ENCODE data around the gene SLC19A1.

SLC19A1 gene

GRCh38 chr21:45586289-45586858 is 44.1 kb upstream of the SLC19A1 start:
- TF ChIP-seq EZH2 (IDR thresholded peaks at IDR 0.05) (no peak), FOXP2 (optimal IDR thresholded peaks at IDR 0.05; ENCODE audit: control extremely low read depth, extremely low read length, insufficient read depth) (no peak), POLR2AphosphoS5 (IDR thresholded peaks at IDR 0.05; ENCODE audit: borderline replicate concordance, low read depth, low read length) (no peak)
- H3K27ac ChIP-seq, result no peak overlapping the region
- no peaks in the 10 kb centered on the region for H3K36me3 ChIP-seq (ENCODE audit: insufficient read depth, low read length)
- H3K4me3 ChIP-seq, result no peak overlapping the region
- H3K9ac ChIP-seq (ENCODE audit: insufficient read length), result no peak overlapping the region
- H3K9me3 ChIP-seq (ENCODE audit: low read depth, low read length), result no peaks in the 10 kb centered on the region; the same call in 1 of the 2 replicates
- no peak for DNase-seq (ENCODE audit: low read depth, low spot score)

GRCh38 chr21:45584786-45585185 is 42.5 kb upstream of the SLC19A1 start:
- H3K36me3 ChIP-seq (ENCODE audit: insufficient read depth, low read length), result no peaks in the 10 kb centered on the region
- no peaks in the 10 kb centered on the region; the same call in 1 of the 2 replicates for H3K9me3 ChIP-seq (ENCODE audit: low read depth, low read length)
- H3K9ac ChIP-seq (ENCODE audit: insufficient read length), result no peak overlapping the region
- no peak for DNase-seq (ENCODE audit: low read depth, low spot score)
- no peak for TF ChIP-seq FOXP2 (optimal IDR thresholded peaks at IDR 0.05; ENCODE audit: control extremely low read depth, extremely low read length, insufficient read depth)
- no peak for TF ChIP-seq POLR2AphosphoS5 (IDR thresholded peaks at IDR 0.05; ENCODE audit: borderline replicate concordance, low read depth, low read length)
- TF ChIP-seq EZH2 (IDR thresholded peaks at IDR 0.05), result no peak
- H3K27ac ChIP-seq, result no peak overlapping the region
- no peak overlapping the region for H3K4me3 ChIP-seq

DNA sequence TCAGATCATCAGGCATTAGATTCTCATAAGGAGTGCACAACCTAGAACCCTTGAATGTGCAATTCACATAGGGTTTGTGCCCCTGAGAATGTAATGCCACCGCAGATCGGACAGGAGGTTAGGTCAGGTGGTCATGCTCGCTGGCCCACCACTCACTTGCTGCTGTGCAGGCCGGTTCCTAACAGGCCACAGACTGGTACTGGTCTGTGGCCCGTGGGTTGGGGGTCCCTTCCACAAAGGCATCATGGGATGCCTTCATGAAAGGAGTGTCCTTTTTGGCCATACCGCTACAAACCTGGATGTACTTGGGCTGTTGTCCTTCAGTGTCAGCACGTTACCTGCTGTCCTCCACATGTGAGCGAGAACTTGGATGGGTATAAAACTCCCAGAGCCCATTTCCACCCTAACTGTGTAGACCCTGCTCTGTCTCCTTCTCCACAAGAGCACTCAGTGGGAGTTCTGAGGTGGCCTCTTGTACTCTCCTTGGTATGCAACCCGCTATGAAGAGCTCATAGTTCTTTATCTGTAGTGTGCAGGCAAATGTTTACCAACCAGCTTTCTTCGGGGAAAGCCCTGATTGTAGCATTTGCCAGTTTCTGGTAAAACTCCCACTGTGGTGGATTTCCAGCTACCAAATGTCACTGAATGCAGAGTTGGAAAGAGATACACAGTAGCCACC is 41.7 kb upstream of the SLC19A1 start:
- DNase-seq (ENCODE audit: low read depth, low spot score), result no peak
- Histone ChIP-seq H3K36me3 (ENCODE audit: insufficient read depth, low read length) (no peaks in the 10 kb centered on the region), H3K9ac (ENCODE audit: insufficient read length) (no peak overlapping the region), H3K4me3 (no peak overlapping the region), H3K9me3 (ENCODE audit: low read depth, low read length) (no peaks in the 10 kb centered on the region; the same call in 1 of the 2 replicates), H3K27ac (no peak overlapping the region)
- no peak for TF ChIP-seq EZH2 (IDR thresholded peaks at IDR 0.05)
- no peak for TF ChIP-seq FOXP2 (optimal IDR thresholded peaks at IDR 0.05; ENCODE audit: control extremely low read depth, extremely low read length, insufficient read depth)
- TF ChIP-seq POLR2AphosphoS5 (IDR thresholded peaks at IDR 0.05; ENCODE audit: borderline replicate concordance, low read depth, low read length), result no peak

- TF ChIP-seq EZH2 (IDR thresholded peaks at IDR 0.05) (no peak), FOXP2 (optimal IDR thresholded peaks at IDR 0.05; ENCODE audit: control extremely low read depth, extremely low read length, insufficient read depth) (no peak), POLR2AphosphoS5 (IDR thresholded peaks at IDR 0.05; ENCODE audit: borderline replicate concordance, low read depth, low read length) (no peak)
- Histone ChIP-seq H3K9me3 (ENCODE audit: low read depth, low read length) (no peaks in the 10 kb centered on the region; the same call in 1 of the 2 replicates), H3K27ac (no peak overlapping the region), H3K4me3 (no peak overlapping the region), H3K36me3 (ENCODE audit: insufficient read depth, low read length) (no peaks in the 10 kb centered on the region), H3K9ac (ENCODE audit: insufficient read length) (no peak overlapping the region)
- DNase-seq (ENCODE audit: low read depth, low spot score), result no peak
Measured at GRCh38 chr21:45582128-45582527, 39.9 kb upstream of the SLC19A1 start.

- no peak for DNase-seq (ENCODE audit: low read depth, low spot score)
- Histone ChIP-seq H3K36me3 (ENCODE audit: insufficient read depth, low read length) (no peaks in the 10 kb centered on the region), H3K9ac (ENCODE audit: insufficient read length) (no peak overlapping the region), H3K4me3 (no peak overlapping the region), H3K9me3 (ENCODE audit: low read depth, low read length) (no peaks in the 10 kb centered on the region), H3K27ac (no peak overlapping the region)
- TF ChIP-seq EZH2 (IDR thresholded peaks at IDR 0.05) (no peak), POLR2AphosphoS5 (IDR thresholded peaks at IDR 0.05; ENCODE audit: borderline replicate concordance, low read depth, low read length) (no peak), FOXP2 (optimal IDR thresholded peaks at IDR 0.05; ENCODE audit: control extremely low read depth, extremely low read length, insufficient read depth) (no peak)
Measured at GRCh38 chr21:45581322-45581712, 39.1 kb upstream of the SLC19A1 start.

DNA sequence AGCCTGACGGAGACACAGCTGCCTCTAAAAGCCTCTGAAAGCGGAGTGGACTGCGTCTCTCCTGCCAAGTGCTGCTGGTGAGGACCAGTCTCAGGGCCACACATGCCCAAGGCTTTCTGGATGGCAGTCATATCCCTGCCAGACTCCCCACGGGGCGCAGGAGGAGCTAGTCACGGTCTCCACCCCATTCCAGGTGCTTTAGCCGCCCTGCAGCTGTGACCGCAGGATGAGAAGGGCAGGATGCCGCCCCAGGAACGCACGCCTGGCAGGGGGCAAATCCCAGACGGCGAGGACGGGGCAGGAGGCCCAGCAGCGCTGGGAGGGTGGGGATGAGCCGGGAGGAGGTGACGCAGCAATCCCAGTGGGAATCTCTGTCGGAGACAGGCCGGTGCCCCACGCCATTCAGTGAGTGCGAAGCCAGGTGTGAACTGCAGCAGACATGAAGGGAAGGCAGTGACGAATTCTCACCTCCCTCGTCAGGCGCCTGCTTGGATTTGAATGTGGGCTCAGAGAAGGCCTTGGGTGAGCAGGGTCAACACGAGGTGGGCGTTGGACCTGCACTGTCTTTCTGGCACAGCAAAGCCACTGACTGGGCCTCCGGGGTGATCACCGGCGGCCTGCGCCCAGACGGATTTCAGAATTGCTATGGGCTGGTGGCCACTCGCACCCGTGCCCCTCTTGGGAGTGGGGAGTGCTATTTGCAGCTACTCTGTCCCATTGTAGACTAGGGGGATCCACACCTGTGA is 38.5 kb upstream of the SLC19A1 start:
- Histone ChIP-seq H3K4me3 (no peak overlapping the region), H3K27ac (no peak overlapping the region), H3K36me3 (ENCODE audit: insufficient read depth, low read length) (no peaks in the 10 kb centered on the region), H3K9ac (ENCODE audit: insufficient read length) (no peak overlapping the region), H3K9me3 (ENCODE audit: low read depth, low read length) (no peaks in the 10 kb centered on the region)
- no peak for TF ChIP-seq EZH2 (IDR thresholded peaks at IDR 0.05)
- no peak for TF ChIP-seq POLR2AphosphoS5 (IDR thresholded peaks at IDR 0.05; ENCODE audit: borderline replicate concordance, low read depth, low read length)
- no peak for TF ChIP-seq FOXP2 (optimal IDR thresholded peaks at IDR 0.05; ENCODE audit: control extremely low read depth, extremely low read length, insufficient read depth)
- no peak for DNase-seq (ENCODE audit: low read depth, low spot score)

- Histone ChIP-seq H3K36me3 (ENCODE audit: insufficient read depth, low read length) (no peaks in the 10 kb centered on the region), H3K9me3 (ENCODE audit: low read depth, low read length) (no peaks in the 10 kb centered on the region), H3K9ac (ENCODE audit: insufficient read length) (no peak overlapping the region), H3K27ac (no peak overlapping the region), H3K4me3 (no peak overlapping the region)
- TF ChIP-seq EZH2 (IDR thresholded peaks at IDR 0.05) (no peak), FOXP2 (optimal IDR thresholded peaks at IDR 0.05; ENCODE audit: control extremely low read depth, extremely low read length, insufficient read depth) (no peak), POLR2AphosphoS5 (IDR thresholded peaks at IDR 0.05; ENCODE audit: borderline replicate concordance, low read depth, low read length) (no peak)
- DNase-seq (ENCODE audit: low read depth, low spot score), result no peak
Measured at GRCh38 chr21:45580181-45580575, 37.9 kb upstream of the SLC19A1 start.

DNA sequence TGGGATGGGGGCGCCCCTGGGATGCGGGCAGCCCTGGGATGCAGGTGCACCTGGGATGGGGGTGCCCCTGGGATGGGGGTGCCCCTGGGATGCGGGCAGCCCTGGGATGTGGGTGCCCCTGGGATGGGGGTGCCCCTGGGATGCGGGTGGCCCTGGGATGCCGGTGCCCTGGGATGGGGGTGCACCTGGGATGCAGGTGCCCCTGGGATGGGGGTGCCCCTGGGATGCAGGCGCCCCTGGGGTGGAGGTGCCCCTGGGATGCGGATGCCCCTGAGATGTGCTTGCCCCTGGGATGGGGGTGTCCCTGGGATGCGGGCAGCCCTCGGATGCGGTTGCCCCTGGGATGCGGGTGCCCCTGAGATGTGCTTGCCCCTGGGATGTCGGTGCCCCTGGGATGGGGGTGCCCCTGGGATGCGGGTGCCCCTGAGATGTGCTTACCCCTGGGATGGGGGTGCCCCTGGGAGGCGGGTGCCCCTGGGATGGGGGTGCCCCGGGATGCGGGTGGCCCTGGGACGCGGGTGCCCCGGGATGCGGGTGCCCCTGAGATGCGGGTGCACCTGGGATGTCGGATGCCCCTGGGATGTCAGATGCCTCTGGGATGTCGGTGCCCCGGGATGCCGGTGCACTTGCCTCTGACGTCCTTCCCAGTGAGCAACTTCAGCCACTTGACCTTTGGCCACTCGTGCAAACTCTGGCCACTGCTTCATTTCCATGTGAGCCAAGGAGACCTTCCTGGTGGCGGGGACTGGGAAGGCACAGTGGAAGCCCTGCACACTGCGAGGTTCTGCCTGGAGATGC is 37.3 kb upstream of the SLC19A1 start:
- no peak for TF ChIP-seq FOXP2 (optimal IDR thresholded peaks at IDR 0.05; ENCODE audit: control extremely low read depth, extremely low read length, insufficient read depth)
- TF ChIP-seq POLR2AphosphoS5 (IDR thresholded peaks at IDR 0.05; ENCODE audit: borderline replicate concordance, low read depth, low read length), result no peak
- TF ChIP-seq EZH2 (IDR thresholded peaks at IDR 0.05), result no peak
- Histone ChIP-seq H3K4me3 (no peak overlapping the region), H3K27ac (no peak overlapping the region), H3K9ac (ENCODE audit: insufficient read length) (no peak overlapping the region), H3K9me3 (ENCODE audit: low read depth, low read length) (no peaks in the 10 kb centered on the region), H3K36me3 (ENCODE audit: insufficient read depth, low read length) (no peaks in the 10 kb centered on the region)
- no peak for DNase-seq (ENCODE audit: low read depth, low spot score)

Data from SK-N-MC (cell line).